IMR-90 (cell line): ENCODE data around the gene C16orf89. TPM values are rescaled to one million over a fixed set of nuclear protein-coding genes. Genes with fewer than 3 reads are reported as not detected.

Source experiments
- ATAC-seq: fragments of 200-7000 bp; cut with Tn5 transposase; 2 replicates; pipeline ENCODE4 v1.9.1; 2020; ENCODE audit warnings: low read depth, mild to moderate bottlenecking, moderate library complexity
- BruUV-seq: library from RNA; stranded (reverse); fragments of 400-500 nt; replicated peaks from 2 replicates; lab custom pipeline; 2021; lab: Mats Ljungman, UMichigan
- CTCF ChIA-PET: fragments of 300-600 bp; formaldehyde crosslinking; extraction: SDS; loops from one replicate; lab custom pipeline; 2021; ENCODE audit warnings: antibody characterized with exemption; lab: Yijun Ruan, JAX
- POLR2A ChIA-PET: fragments of 300-600 bp; sonication (Branson Sonifier 250); formaldehyde crosslinking; loops from one replicate; lab custom pipeline; 2022; ENCODE audit warnings: antibody characterized with exemption; ENCODE audit not compliant: unreplicated experiment; lab: Charles Lee
- DNase-seq: peaks from one replicate; pipeline ENCODE4 v3.0.0; 2013
- H2AFZ ChIP-seq: replicated peaks from 2 replicates; pipeline ENCODE3; 2013; ENCODE audit warnings: low read length, mild to moderate bottlenecking; ENCODE audit not compliant: poor library complexity
- H2AK5ac ChIP-seq: 2 replicates; pipeline ENCODE4 v1.6.1; 2013; ENCODE audit warnings: low read depth, low read length, inconsistent platforms
- H2AK9ac ChIP-seq: replicated peaks from 2 replicates; pipeline ENCODE3; 2013; ENCODE audit warnings: mild to moderate bottlenecking, low read depth, low read length, moderate library complexity; ENCODE audit not compliant: poor library complexity
- H2BK120ac ChIP-seq: 2 replicates; pipeline ENCODE4 v1.6.1; 2013; ENCODE audit warnings: low read depth, low read length, inconsistent platforms
- H2BK15ac ChIP-seq: 3 replicates; pipeline ENCODE4 v1.6.1; 2013; ENCODE audit warnings: low read depth, low read length, inconsistent platforms
- H2BK20ac ChIP-seq: 2 replicates; pipeline ENCODE4 v1.6.1; 2013; ENCODE audit warnings: low read depth, mild to moderate bottlenecking, inconsistent platforms, low read length, moderate library complexity
- H2BK5ac ChIP-seq: 2 replicates; pipeline ENCODE4 v1.6.1; 2013; ENCODE audit warnings: mild to moderate bottlenecking, low read depth, low read length, inconsistent platforms; ENCODE audit not compliant: poor library complexity, severe bottlenecking
- H3K14ac ChIP-seq: replicated peaks from 2 replicates; pipeline ENCODE4 v1.6.1; 2013; ENCODE audit warnings: low read depth, low read length, inconsistent platforms
- H3K18ac ChIP-seq: 2 replicates; pipeline ENCODE4 v1.6.1; 2013; ENCODE audit warnings: low read depth, low read length, control low read depth
- H3K23ac ChIP-seq: 2 replicates; pipeline ENCODE4 v1.6.1; 2013; ENCODE audit warnings: low read depth, low read length, inconsistent platforms
- H3K27ac ChIP-seq: 2 replicates; pipeline ENCODE4 v1.5.1; 2013; ENCODE audit warnings: mild to moderate bottlenecking, control low read depth, low read length; ENCODE audit not compliant: insufficient read depth
- H3K27me3 ChIP-seq: 2 replicates; pipeline ENCODE4 v1.6.1; 2013; ENCODE audit warnings: low read length; ENCODE audit not compliant: control insufficient read depth, insufficient read depth
- H3K36me3 ChIP-seq: 2 replicates; pipeline ENCODE4 v1.6.1; 2013; ENCODE audit warnings: low read length, mixed read lengths; ENCODE audit not compliant: control insufficient read depth, insufficient read depth
- H3K4ac ChIP-seq: 2 replicates; pipeline ENCODE4 v1.6.1; 2013; ENCODE audit warnings: low read depth, low read length, inconsistent platforms
- H3K4me1 ChIP-seq: 2 replicates; pipeline ENCODE4 v1.6.1; 2013; ENCODE audit warnings: low read length, mixed read lengths; ENCODE audit not compliant: control insufficient read depth, insufficient read depth
- H3K4me2 ChIP-seq: 2 replicates; pipeline ENCODE4 v1.6.1; 2013; ENCODE audit warnings: low read depth, mild to moderate bottlenecking, control low read depth, low read length, moderate library complexity
- H3K4me3 ChIP-seq: 2 replicates; pipeline ENCODE4 v1.5.1; 2013; ENCODE audit warnings: low read depth, mild to moderate bottlenecking, control low read depth, low read length, moderate library complexity; ENCODE audit not compliant: insufficient read depth
- H3K56ac ChIP-seq: 2 replicates; pipeline ENCODE4 v1.6.1; 2013; ENCODE audit warnings: low read length, inconsistent platforms; ENCODE audit not compliant: insufficient read depth; ENCODE audit errors: extremely low read depth
- H3K79me1 ChIP-seq, 2 experiments: 2 replicates each; pipeline ENCODE4 v1.6.1; 2013; ENCODE audit warnings: low read length in 2 of 2, inconsistent platforms in 1 of 2, low read depth in 1 of 2
- H3K9ac ChIP-seq: 2 replicates; pipeline ENCODE4 v1.6.1; 2013; ENCODE audit warnings: low read depth, low read length, control low read depth
- H3K9me1 ChIP-seq: 2 replicates; pipeline ENCODE4 v1.6.1; 2013; ENCODE audit warnings: low read length, inconsistent platforms; ENCODE audit not compliant: insufficient read depth
- H3K9me3 ChIP-seq: 2 replicates; pipeline ENCODE4 v1.6.1; 2013; ENCODE audit warnings: low read length; ENCODE audit not compliant: control insufficient read depth, insufficient read depth
- H4K20me1 ChIP-seq: 2 replicates; pipeline ENCODE4 v1.6.1; 2013; ENCODE audit warnings: low read length, inconsistent platforms; ENCODE audit not compliant: insufficient read depth
- H4K5ac ChIP-seq: 2 replicates; pipeline ENCODE4 v1.6.1; 2013; ENCODE audit warnings: mild to moderate bottlenecking, low read depth, low read length, control low read depth
- H4K8ac ChIP-seq, 2 experiments: 2 replicates each; pipeline ENCODE4 v1.6.1; 2013; ENCODE audit warnings: low read depth in 2 of 2, low read length in 2 of 2, control low read depth in 1 of 2, inconsistent platforms in 1 of 2
- H4K91ac ChIP-seq: 2 replicates; pipeline ENCODE4 v1.6.1; 2013; ENCODE audit warnings: low read depth, low read length, inconsistent platforms; ENCODE audit not compliant: insufficient read depth
- POLR2A ChIP-seq: IDR thresholded peaks from 2 replicates; pipeline ENCODE4 v1.6.1; 2012; ENCODE audit warnings: mild to moderate bottlenecking, low read depth, low read length
- WGBS, 2 experiments: methylation state at CpG; one replicate each; pipeline versions ENCODE4 v1.1.5 to v1.1.7; 2013; ENCODE audit warnings: missing lambda C conversion rate in 2 of 2; ENCODE audit not compliant: insufficient read length in 1 of 2; ENCODE audit errors: extremely low coverage in 2 of 2; 5-methylcytosine and 5-hydroxymethylcytosine counted together
- dilution Hi-C: fragments of 300-500 bp; cut with HindIII; formaldehyde crosslinking; loops from one replicate; pipeline ENCODE4 v1.14.3; 2018; ENCODE audit warnings: low sequenced_read_pairs; ENCODE audit not compliant: unreplicated experiment
- in situ Hi-C: fragments of 300-500 bp; cut with MboI; formaldehyde crosslinking; loops from 3 replicates; pipeline ENCODE4 v1.14.3; 2019; ENCODE audit warnings: low sequenced_read_pairs, inconsistent platforms, mixed read lengths
- intact Hi-C: fragments of 100-400 bp; cut with micrococcal nuclease; formaldehyde crosslinking; loops from 2 replicates; pipeline ENCODE4 v1.10.0; 2022
- polyA plus RNA-seq, 3 experiments: library from polyadenylated mRNA; depleted of rRNA; stranded (reverse); fragments of >200 nt; gene quantifications; 2 replicates each; pipeline ENCODE4 v1.2.3, GENCODE V29; 2012; ENCODE audit warnings: low replicate concordance in 1 of 3
- total RNA-seq: library from RNA; depleted of rRNA; stranded (reverse); fragments of >200 nt; gene quantifications from 2 replicates; pipeline ENCODE4 v1.2.3, GENCODE V29; 2012
- TF ChIP-seq, protein P1 (sequence below): conservative IDR thresholded peaks from 2 replicates; pipeline ENCODE4 v1.5.1; 2012; ENCODE audit warnings: mild to moderate bottlenecking, low read depth, low read length, improper control_type of control experiment

The C16orf89 gene
- total and polyA plus RNA-seq, 2 of the 4 experiments (the other 2 are of a cell fraction), result 0.17 to 0.18 TPM

DNA sequence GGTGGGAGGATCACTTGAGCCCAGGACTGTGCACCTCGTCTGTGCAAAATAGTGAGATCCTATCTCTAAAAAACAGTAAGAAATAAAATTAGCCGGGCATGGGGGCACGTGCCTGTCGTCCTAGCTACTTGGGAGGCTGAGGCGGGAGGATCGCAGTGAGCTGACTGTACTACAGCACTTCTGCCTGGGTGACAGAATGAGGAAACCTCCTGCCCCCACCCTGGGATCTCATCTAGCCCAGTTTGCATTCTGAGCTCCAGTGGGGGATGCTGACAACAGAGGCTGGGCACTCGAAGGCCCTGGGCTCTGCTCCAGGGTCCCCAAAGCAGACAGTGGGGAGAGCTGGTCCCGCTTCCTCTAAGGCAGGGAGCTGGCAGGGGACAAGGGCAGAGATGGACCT lies 39.1 kb downstream of the C16orf89 start:
- Histone ChIP-seq H3K27me3 (no peaks in the 10 kb centered on the region; the same call in 1 of the 2 replicates), H3K9ac (no peak overlapping the region), H3K9me1 (no peaks in the 10 kb centered on the region), H3K18ac (no peak overlapping the region), H3K4me3 (no peak overlapping the region), H2BK120ac (no peak overlapping the region), H3K4me2 (no peak overlapping the region), H4K5ac (no peak overlapping the region), H3K14ac (no peak overlapping the region), H3K56ac (no peak overlapping the region), H2AFZ (no peak overlapping the region), H3K79me1 (0 out of 4 replicates have a peak, but pooled peaks cover 0 to under 1% of the 10 kb centered on the region in 2 experiments), H2BK20ac (no peak overlapping the region), H4K91ac (no peak overlapping the region), H3K9me3 (no peaks in the 10 kb centered on the region), H2BK5ac (no peak overlapping the region), H3K4me1 (no peaks in the 10 kb centered on the region), H4K8ac (no peak overlapping the region), H2AK5ac (no peak overlapping the region), H3K27ac (no peak overlapping the region), H3K4ac (no peak overlapping the region), H4K20me1 (no peaks in the 10 kb centered on the region), H3K23ac (no peak overlapping the region), H2BK15ac (no peak overlapping the region), H2AK9ac (no peak overlapping the region), H3K36me3 (0 out of 2 replicates have a peak, but pooled peaks cover 1% of the 10 kb centered on the region)
- intact Hi-C loops (no loop called here), dilution Hi-C loops (no loop called here), in situ Hi-C loops (no loop called here)
- WGBS, 2 experiments, result no CpG with 5 or more reads among the region's 8 CpGs
- TF ChIP-seq, protein P1, sequence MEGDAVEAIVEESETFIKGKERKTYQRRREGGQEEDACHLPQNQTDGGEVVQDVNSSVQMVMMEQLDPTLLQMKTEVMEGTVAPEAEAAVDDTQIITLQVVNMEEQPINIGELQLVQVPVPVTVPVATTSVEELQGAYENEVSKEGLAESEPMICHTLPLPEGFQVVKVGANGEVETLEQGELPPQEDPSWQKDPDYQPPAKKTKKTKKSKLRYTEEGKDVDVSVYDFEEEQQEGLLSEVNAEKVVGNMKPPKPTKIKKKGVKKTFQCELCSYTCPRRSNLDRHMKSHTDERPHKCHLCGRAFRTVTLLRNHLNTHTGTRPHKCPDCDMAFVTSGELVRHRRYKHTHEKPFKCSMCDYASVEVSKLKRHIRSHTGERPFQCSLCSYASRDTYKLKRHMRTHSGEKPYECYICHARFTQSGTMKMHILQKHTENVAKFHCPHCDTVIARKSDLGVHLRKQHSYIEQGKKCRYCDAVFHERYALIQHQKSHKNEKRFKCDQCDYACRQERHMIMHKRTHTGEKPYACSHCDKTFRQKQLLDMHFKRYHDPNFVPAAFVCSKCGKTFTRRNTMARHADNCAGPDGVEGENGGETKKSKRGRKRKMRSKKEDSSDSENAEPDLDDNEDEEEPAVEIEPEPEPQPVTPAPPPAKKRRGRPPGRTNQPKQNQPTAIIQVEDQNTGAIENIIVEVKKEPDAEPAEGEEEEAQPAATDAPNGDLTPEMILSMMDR, result no peak
- no peak for TF ChIP-seq POLR2A
- ChIA-PET POLR2A (no interaction called here), CTCF (interaction anchor here (0.8 kb wide), 1 partner anchor 13 kb away, joined by 3 read pairs; no protein-coding TSS in a partner anchor)
- ATAC-seq, result no peak
- BruUV-seq, result no TSS peak
- DNase-seq, result no peak
